NCI-H128 (cell line): ENCODE measurements around the gene ZNF221.

ENCODE experiments used
- DNase-seq: peaks from one replicate; lab custom pipeline; 2025; ENCODE audit not compliant: unreplicated experiment; lab: John Stamatoyannopoulos, UW

The ZNF221 gene

DNA sequence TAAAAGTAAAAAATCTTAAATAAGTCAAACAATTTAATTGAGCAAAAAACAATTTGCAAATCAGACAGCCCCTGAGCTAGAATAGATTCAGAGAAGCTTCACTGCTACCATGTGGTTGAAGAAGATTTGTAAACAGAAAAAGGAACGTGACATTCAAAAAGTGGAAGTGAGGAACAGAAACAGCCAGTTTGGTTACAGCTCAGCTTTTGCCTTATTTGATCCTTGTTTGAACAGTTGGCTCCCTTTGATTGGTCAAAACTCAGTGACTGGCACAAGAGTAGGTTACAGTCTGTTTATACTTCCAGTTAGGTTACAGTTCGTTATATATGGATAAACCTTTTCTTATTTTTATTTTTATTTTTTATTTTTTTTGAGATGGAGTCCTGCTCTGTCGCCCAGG is 5.8 kb downstream of the ZNF221 start:
- no peak for DNase-seq

DNA sequence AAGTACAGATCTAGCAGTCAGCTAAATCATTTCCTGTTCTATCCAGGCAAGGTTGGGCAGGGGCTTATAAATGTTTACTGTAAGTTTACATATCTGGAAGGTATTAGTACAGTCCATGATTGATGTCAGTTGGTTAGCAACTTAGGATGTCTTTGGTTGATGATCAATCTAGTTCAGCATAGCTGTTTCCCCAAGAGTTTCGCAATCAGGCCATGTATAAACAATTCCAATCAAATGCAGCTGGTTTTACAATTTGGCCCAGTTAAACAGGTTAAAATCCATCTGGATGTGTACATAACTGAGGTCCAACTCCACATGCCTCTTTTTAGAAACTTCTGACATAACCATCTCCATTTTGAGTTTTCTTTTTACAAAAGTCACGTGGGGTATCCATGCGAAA is 6.9 kb downstream of the ZNF221 start:
- no peak for DNase-seq

DNA sequence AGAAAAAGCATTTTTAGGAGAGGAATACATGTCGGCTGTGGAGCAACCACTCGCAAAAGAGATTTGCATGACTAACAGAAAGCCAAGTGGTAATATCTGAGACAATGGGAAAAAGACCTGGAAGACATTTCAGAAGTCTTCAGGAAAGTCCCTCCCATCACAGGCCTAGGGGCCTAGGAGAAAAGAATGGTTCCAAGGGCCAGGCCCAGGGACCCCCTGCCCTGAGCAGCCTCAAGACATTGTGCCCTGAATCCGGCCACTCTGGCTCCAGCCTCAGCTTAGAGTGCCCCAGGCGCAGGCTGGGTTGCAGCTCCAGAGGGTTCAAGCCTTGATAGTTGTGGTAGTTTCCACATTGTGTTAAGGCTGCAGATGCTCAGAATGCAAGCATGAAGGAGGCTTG is 9.4 kb downstream of the ZNF221 start:
- DNase-seq, result no peak

DNA sequence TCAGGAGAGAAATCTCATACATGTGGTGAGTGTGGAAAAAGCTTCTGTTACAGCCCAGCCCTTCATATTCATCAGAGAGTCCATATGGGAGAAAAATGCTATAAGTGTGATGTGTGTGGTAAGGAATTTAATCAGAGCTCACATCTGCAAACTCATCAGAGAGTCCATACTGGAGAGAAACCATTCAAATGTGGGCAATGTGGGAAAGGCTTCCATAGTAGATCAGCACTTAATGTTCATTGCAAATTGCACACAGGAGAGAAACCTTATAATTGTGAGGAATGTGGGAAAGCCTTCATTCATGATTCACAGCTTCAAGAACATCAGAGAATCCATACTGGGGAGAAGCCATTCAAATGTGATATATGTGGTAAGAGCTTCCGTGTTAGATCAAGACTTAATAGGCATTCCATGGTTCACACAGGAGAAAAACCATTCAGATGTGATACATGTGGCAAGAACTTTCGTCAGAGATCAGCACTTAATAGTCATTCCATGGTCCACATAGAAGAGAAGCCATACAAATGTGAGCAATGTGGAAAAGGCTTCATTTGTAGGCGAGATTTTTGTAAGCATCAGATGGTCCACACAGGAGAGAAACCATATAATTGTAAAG is 15.2 kb downstream of the ZNF221 start:
- DNase-seq, result no peak

DNA sequence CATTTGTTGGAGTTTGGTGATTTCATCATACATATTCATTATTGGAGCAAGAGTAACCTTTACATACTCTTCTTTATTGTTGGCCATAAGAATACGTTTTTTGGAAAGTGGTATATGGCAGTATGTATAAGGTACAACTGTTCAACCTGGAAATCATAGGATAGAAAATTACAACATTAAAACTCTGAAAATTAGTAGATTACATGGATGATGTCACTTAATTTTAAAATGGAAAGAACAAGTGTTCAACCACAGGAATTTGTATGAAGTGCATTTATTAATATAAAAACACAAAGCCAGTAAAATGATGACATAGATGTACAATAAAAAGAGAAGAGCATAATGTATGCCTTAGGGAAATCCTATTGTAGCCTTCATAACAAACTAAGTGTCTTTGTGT is 25.7 kb downstream of the ZNF221 start:
- DNase-seq, result no peak

DNA sequence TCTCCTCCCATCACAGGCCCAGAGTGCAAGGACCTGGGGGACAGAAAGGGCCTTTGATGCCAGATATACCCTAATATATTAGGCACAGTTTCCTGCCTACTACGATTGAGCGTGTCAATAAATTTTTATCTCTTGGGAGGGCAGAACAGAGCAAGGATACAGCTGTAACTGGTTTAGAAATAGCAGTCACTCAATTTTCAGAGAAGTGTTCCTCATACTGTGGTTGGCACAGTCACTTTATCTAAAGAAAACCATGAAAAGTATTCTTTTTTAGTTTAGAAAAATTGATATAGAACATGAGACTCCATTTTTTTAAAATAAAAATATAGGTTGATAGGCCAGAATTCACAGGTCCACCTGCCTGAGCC is 32.5 kb downstream of the ZNF221 start:
- DNase-seq, result no peak

DNA sequence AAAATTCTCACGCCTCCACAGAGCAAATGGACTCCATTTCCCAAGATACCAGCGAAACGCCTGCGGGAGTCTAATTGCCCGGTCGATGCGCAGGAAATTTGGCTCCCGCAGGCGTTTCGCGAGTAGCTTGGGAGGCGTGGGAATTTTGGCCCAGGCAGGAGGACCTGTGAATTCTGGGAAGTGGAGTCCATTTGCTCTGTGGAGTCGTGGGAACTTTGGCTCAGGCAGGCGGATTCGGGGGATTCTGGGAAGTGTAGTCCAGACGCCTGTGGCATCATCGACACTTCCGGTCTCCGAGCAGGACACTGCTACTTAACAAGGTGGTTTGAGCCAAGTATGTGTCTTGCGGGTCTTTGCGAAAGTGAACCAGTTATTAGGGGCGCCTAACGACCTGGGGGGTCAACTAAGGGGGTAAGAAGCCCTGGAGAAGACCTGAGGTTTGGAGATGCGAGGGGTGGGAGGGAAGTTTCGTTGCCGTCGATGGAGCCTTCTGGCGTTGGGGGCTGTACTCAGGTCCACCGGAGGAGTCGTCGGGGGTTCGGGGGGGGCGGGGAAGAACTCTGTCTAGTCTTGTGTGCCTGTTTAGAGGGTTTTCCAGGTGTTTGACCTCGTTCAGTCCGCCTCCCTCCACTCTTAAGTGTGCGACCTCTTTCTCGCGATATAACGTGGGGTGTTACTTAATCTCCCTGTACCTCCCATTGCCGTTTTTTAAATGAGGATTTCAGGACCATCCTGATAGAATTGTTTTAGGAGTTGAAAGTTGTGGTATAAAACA is 33.1 kb downstream of the ZNF221 start, which contains the start of gene ZNF155:
ZNF155 (plus strand) TSS at position 277 of the 775 bp plus-strand sequence. CDS start 4,356 bp downstream, outside the sequence.
- peak; percentile 30 for DNase-seq

DNA sequence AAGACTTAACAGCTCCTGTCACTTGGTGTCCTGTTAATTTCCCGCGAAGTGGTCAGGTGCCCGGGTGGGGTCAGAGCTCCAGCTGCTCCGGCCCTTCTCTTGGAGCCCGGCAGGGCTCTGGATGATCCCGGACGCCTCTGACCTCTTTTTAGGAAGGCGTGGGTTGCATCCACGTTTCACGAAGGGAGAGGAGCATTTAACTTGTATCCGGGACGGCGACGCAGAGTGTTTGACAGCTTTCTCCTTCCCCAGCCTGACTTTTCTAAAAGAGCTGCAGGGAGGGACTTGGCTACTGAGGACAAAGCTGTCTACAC is 33.6 kb downstream of the ZNF221 start:
- DNase-seq, result no peak

DNA sequence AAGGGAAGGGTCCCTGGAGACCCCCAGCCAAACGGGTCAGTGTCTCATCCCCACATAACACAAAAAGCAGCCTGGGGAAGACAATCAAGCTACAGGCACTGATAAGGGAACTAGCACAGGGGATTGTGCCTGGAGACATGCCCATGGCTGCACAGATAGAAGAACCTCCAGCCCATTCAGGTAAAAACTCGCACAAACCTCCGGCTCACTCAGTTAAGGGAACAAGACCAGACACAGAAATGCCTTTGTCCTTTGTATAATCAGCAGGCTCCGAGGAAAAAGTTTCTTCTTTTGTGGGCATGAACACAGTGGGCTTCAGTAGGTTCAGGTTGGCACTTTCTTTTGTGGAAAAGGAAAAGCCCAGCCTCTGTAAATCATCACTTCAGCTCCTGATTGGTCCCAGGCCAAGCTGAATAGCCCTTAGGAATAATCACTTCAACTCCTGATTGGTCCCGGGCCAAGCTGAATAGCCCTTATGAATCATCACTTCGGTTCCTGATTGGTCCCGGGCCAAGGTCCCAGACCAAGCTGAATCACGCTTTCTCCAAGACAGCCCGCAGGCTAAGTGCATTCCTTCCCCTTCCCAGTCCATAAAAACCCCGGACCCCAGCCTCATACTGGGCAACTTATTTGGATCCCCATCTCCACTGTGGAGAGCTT is 46.7 kb downstream of the ZNF221 start:
- no peak for DNase-seq

DNA sequence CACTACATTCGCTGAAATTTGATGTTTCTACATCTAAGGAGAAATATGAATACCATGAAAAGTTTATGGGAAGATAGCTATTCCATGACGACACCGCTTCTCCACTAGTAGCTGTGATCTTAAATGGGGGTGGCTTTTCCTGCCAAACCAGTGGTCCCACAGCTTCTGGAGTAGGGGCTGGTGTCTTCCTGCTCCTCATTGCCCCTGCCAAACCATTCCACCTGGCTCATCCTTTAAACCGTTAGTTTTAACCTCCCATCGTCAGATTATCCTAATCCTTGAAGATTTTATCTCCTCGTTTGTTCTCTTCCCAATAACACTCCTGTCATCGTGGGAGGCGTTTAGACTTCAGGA is 51.2 kb downstream of the ZNF221 start:
- no peak for DNase-seq

DNA sequence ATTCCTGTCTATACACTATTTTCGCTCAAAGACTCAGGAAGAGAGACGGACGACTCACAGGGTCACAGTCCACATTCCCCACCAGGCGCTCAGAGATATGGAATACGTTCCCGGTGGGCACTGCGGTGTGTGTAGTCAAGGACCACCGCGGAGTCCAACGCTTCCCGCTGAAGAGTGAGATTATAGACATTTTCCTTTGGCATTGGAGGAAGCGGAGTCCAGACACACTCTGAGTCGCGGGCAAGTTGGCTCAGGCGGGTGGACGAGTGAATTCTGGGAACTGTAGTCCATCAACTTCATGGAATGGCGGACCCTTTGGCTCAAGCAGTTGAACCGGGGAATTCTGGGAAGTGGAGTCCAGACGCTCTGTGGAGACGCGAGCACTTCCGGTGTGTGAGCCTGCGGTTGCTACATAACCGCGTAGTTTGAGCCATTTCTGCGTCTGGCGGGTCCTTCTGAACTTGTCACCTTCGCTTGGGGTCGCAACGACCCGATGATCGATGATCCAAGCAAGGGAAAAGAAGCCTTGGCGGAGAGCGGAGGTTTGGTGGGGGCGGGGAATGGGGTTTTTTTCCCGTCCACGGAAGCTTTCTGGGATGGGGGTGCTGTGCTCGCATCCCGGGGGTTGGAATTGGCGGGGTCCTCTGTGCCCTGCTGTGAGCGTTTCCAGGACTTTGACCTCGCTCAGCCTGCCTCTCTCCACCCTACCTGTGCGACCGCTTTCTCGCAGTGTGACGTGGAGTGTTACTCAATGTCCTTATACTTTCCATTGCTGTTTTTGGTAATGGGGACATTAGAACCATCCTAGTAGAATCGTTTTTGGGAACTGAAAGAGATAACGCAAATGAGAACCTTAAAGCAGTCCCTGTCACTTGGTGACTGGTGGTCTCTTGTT is 51.8 kb downstream of the ZNF221 start, which contains the start of gene ZNF230:
ZNF230 (plus strand) TSS at position 392 of the 895 bp plus-strand sequence. CDS start 4,122 bp downstream, outside the sequence.
- peak; percentile 85 for DNase-seq

DNA sequence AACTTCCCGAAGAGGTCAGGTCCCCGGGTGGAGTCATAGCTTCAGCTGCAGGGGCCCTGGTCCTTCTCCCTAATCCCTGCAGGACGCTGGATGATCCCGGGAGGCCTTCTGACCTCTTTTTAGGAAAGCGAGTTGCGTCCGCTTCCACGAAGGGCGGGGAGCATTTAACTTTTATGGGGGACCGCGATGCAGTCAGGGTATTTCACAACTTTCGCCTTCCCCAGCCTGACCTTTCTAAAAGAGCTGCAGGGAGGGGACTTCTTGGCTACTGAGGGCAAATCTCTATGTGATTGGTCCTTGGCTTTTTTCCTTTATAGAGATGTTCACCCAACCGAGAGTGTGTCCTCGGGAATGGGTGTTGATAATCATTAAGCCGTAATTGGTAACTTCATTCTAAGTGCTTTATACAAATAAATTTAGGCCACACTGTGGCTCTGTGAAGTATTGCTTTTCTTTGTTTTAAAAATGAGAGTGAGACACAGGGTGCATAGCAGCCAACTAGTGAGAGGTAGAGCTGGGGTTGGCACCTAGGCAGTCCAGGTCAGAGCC is 52.5 kb downstream of the ZNF221 start:
- DNase-seq, result no peak

DNA sequence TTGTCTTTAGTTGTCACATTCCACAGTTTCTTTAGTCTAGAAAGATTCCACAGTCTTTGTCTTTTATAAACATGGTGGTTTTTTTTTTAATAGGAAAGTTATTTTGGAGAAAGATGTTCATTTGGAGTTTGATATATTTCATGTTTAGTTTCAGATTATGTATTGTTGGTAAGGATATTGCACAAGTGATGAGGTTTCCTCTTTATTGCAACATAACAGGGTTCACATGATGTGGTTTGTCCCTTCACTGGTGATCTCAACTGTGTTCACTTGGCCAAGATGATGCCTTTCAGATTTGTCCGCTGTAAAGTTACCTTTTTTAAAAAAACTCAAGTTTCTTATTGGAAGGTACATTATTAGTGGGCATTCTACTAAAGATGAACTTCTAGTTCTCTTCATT is 54.9 kb downstream of the ZNF221 start:
- no peak for DNase-seq

DNA sequence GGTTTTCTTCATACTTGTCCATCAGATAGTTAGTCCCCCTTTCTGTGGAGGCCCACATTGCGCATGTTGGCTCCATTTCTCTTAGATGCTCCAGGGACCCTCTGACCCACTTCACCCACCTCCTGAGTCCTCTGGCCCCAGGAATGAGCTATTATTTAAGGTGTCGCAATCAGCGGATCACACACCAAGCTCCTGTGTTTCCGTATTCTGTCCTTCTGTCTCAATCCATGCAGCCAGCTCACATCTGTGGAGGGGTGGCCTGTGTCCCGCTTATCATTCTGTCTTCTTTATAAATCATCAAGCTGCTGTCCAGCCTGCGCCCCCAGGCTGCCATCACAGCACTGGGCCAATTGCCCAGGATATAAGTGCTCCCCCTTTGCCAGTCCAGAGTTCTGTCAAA is 56.4 kb downstream of the ZNF221 start:
- DNase-seq, result no peak

DNA sequence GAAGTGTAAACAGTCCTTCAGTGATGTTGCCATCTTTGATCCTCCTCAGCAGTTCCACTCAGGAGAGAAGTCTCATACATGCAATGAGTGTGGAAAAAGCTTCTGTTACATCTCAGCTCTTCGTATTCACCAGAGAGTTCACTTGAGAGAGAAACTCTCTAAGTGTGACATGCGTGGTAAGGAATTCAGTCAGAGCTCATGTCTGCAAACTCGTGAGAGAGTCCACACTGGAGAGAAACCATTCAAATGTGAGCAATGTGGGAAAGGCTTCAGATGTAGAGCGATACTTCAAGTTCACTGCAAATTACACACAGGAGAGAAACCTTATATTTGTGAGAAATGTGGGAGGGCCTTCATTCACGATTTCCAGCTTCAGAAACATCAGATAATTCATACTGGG is 59.4 kb downstream of the ZNF221 start:
- no peak for DNase-seq
